Fibroblast of skin of right biceps (primary cell): ENCODE results near the gene IER5L.

Experiments used
- DNase-seq: peaks from one replicate; pipeline ENCODE4 v3.0.0-alpha.2; 2013

The IER5L gene

GRCh38 chr9:129177791-129178567 is at the start of gene IER5L:
Gene IER5L (minus strand): TSS chr9:129178261. CDS start chr9:129178052, 209 bp downstream.
- peak; percentile 97 for DNase-seq

- no peak for DNase-seq
These were observed 49.8 kb upstream of the IER5L start for GRCh38 chr9:129227843-129228189.

GRCh38 chr9:129225815-129226214 is 47.8 kb upstream of the IER5L start:
- peak; percentile 87 for DNase-seq

DNA sequence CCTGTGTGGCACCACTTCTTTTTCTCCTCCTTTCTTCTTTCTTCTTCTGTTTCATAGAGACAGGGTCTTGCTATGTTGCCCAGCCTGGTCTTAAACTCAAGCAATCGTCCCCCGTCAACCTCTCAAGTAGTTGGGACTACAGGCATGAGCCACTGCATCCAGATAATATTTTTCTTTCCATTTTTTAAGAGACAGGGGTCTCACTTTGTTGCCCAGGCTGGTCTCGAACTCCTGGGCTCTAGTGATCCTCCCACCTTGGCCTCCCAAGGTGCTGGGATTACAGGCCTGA is 47.4 kb upstream of the IER5L start:
- DNase-seq, result no peak

- DNase-seq, result no peak
These were observed 46.8 kb upstream of the IER5L start for GRCh38 chr9:129224618-129225489.

DNA sequence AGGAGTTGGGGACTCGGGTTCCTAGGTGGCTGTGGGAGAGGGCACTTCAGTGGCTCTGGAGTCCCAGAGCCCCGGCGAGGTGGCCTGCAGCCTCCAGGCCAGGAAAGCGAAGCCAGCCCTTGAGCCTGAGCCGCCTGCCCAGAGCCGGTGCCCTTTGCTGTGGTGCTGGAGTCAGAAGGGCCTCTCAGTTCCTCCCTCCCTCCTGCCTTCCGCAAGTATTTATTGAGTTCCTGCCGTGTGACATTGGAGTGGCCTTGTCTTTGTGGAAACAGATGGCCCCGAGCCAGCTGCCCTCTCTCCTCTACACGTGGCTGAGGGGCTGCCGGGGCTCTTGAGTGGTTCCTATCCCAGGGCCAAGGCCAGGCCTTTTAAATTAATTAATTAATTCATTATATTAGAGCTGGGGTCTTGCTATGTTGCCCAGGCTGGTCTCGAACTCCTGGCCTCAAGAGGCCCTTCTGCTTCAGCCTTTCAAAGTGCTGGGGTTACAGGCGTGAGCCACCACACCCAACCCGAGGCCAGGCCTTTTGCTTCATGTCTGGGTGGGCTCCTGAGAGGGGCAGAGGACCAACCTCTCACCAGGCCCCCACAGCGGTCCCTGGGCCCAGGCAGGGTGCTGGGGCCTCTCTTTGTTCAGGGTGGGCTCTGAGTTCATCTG is 45.6 kb upstream of the IER5L start:
- DNase-seq, result no peak

- DNase-seq, result no peak
These were observed 44.8 kb upstream of the IER5L start for GRCh38 chr9:129222819-129223218.

DNA sequence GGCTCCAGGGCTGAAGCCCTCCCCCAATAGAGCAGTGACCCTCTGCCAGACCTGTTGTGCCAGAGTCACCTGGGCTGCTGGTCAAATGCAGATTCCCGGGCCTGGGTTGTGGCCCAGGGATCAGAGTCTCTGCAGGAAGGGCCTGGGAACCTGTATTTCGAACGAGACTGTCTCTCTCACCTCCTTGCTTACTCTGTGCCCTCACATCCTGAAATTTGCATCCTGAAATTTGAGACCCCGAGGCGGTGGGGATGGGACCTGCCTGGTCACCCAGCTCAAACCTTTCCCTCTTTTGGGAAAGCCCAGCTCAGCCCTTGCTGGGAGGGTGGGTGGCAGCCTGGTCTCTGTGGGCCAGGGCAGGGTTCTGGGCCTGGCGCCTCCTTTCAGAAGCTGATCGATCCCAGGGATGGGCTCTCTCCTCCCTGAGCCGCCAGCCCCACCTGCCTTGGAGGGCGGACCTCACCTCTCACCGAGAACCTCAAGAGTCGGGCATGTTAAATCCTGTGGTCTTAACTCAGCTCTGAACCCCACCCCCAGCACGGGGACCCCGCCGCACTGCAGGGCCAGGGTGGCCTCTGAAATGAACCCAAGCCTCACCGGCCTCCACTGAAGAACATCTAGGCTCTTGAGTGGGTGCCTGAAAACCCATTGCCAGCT is 44.0 kb upstream of the IER5L start:
- no peak for DNase-seq

- no peak for DNase-seq
These were observed 43.2 kb upstream of the IER5L start for GRCh38 chr9:129221233-129221632.

DNA sequence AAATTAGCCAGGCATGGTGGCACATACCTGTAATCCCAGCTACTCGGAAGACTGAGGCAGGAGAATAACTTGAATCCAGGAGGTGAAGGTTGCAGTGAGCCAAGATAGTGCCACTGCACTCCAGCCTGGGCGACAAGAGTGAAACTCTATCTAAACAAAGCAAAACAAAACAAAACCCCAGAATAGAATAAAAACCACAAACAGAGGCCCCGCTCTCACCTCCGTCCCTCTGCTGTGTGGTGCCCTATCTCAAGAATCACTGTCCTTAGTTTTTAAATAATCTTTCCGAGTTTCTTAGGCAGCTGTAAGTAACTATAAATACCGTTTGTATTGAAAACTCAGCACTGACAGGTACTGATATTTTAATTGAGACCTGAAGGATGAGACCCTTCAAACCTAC is 42.7 kb upstream of the IER5L start:
- no peak for DNase-seq

DNA sequence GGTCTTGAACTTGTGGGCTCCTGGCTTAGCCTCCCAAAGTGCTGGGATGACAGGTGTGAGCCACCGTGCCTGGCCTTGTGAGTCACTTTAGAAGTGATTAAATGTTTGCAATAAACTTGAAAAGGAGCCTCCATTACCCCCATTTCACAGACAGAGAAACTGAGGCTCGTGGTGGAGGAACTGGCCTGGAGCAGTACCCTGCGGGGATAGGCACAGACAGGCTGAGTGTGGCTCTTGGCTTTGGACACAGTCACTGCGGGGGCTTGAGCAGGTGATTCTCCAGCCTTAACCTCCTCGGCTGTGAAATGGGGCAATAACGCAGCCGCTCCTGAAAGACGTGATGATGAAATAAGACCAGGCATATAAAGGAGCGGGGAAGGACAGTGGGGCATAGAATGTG is 40.9 kb upstream of the IER5L start:
- no peak for DNase-seq

GRCh38 chr9:129218272-129218625 is 40.2 kb upstream of the IER5L start:
- no peak for DNase-seq

DNA sequence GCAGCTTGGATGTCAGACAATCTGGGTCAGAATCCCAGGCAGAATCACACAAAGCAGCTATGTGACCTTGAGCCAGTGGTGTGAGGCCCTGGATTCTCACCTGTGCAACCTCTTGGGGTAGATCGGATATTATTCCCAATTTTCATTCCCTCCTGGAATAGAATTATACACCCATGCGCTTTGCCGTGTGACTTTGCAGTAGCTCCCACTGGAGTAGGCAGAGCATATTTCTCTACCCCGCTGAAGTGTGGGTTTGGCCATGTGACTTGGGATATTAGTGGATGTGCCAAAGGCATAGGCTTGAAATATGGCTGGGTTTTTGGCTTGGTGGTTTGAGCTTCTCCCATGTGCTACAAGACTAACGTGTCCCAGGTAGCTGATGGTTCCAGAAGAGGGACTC is 35.5 kb upstream of the IER5L start:
- DNase-seq, result no peak

- DNase-seq, result no peak
These were observed 33.6 kb upstream of the IER5L start for GRCh38 chr9:129211686-129212085.

DNA sequence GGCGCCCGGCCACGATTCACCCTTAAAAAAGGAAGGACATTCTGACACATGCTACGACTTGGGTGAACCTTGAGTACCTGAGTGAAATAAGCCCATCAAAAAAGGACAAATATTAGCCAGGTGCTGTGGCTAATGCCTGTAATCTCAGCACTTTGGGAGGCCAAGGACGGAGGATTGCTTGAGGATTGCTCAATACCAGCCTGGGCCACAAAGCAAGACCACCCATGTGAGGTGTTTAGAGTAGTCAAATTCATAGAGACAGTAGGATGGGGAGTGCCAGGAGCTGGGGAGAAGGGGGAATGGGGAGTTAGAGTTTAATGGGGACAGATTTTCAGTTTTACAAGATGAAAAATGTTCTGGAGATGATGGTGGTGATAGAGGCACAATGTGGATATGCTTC is 32.1 kb upstream of the IER5L start:
- no peak for DNase-seq

- no peak for DNase-seq
These were observed 31.5 kb upstream of the IER5L start for GRCh38 chr9:129209580-129209979.

- no peak for DNase-seq
These were observed 31.0 kb upstream of the IER5L start for GRCh38 chr9:129209109-129209508.

- DNase-seq, result no peak
These were observed 30.4 kb upstream of the IER5L start for GRCh38 chr9:129208207-129209032.

DNA sequence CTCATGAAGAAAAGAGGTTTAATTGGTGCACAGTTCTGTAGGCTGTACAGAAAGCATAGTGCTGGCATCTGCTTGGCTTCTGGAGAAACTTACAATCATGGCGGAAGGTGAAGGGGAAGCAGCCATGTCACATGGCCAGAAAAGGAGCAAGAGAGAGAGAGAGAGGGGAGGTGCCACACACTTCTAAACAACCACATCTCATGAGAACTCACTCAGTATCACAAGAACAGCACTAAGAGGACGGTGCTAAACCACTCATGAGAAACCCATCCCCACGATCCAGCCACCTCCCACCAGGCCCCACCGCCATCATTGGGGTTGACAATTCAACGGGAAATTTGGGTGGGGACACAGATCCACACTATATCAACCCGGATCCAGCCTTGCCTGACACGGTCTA is 28.8 kb upstream of the IER5L start:
- no peak for DNase-seq

- no peak for DNase-seq
These were observed 28.3 kb upstream of the IER5L start for GRCh38 chr9:129206401-129206800.

GRCh38 chr9:129204840-129205239 is 26.8 kb upstream of the IER5L start:
- DNase-seq, result peak; percentile 14

DNA sequence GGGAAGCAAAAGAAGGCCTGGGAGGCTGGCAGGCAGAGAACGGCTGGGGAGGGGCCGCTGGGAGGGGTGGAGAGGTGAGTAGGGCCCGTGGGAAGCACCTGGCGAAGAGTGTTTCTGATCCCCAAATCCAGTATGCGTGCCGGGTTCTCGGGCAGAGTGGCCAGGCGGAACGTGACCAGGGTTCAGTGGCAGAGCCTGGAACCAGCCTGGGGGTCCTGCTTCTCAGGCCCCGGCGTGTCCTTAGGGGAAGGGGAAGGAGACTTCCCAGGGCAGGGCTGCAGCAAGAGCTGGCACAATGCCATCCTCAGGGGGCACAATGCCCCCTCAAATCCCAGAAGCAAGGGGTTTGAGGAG is 25.5 kb upstream of the IER5L start:
- DNase-seq, result no peak
